HCT116 (cell line): ENCODE data around the gene SYNDIG1. TPM values are rescaled to one million over a fixed set of nuclear protein-coding genes. Genes with fewer than 3 reads are reported as not detected.

Source experiments
- ATAC-seq: fragments of 200-7000 bp; cut with Tn5 transposase; 2 replicates; pipeline ENCODE4 v1.9.1; 2020; ENCODE audit warnings: mild to moderate bottlenecking, moderate library complexity
- BruUV-seq: library from RNA; stranded (reverse); fragments of 400-500 nt; replicated peaks from 2 replicates; lab custom pipeline; 2021; lab: Mats Ljungman, UMichigan
- CTCF ChIA-PET: fragments of 300-600 bp; sonication (Branson Sonifier 250); formaldehyde crosslinking; loops from one replicate; lab custom pipeline; 2021; ENCODE audit warnings: antibody characterized with exemption; lab: Charles Lee
- POLR2A ChIA-PET: fragments of 300-600, 350-600 bp; sonication (Branson Sonifier 250); formaldehyde crosslinking; loops from one replicate; lab custom pipeline; 2021; ENCODE audit warnings: antibody characterized with exemption; lab: Charles Lee
- RAD21 ChIA-PET, 2 experiments: fragments of 300-600 bp; sonication (Branson Sonifier 250); formaldehyde crosslinking; loops; one replicate each; lab custom pipeline; 2023; ENCODE audit warnings: low total read pairs in 2 of 2; ENCODE audit not compliant: uncharacterized antibody in 2 of 2, unreplicated experiment in 2 of 2, low non-redundant PET in 1 of 2; lab: Charles Lee
- DNase-seq: peaks from one replicate; pipeline ENCODE4 v3.0.0-alpha.2; 2010; ENCODE audit warnings: low read depth, low spot score
- H2AFZ ChIP-seq: fragments of 200-600 bp; shearing (Covaris generic), sonication (generic); 2 replicates; pipeline ENCODE4 v1.6.1; 2017; ENCODE audit warnings: low read depth, mixed run types, mixed read lengths, antibody characterized with exemption, low read length; ENCODE audit not compliant: poor library complexity, severe bottlenecking
- H3K27ac ChIP-seq: 2 replicates; pipeline ENCODE4 v1.5.1; 2012; ENCODE audit warnings: low read depth, low read length
- H3K27me3 ChIP-seq: fragments of 200-600 bp; sonication (generic); 2 replicates; pipeline ENCODE4 v1.6.1; 2016; ENCODE audit warnings: mixed run types, low read length, mixed read lengths; ENCODE audit not compliant: insufficient read depth
- H3K36me3 ChIP-seq, 2 experiments: fragments of 200-500 bp in 1 of 2; fragments of 200-600 bp in 1 of 2; sonication (Bioruptor generic) in 1 of 2; sonication (generic) in 1 of 2; 2 replicates each; pipeline versions ENCODE4 v1.5.1 to v1.6.1; 2014 to 2016; ENCODE audit warnings: low read length in 2 of 2, inconsistent platforms in 1 of 2, mixed read lengths in 1 of 2, mixed run types in 1 of 2; ENCODE audit not compliant: insufficient read depth in 2 of 2, control insufficient read depth in 1 of 2
- H3K4me1 ChIP-seq, 2 experiments: fragments of 200-600 bp in 1 of 2; sonication (generic) in 1 of 2; 2 replicates each; pipeline versions ENCODE4 v1.5.1 to v1.6.1; 2012 to 2017; ENCODE audit warnings: low read length in 2 of 2, inconsistent platforms in 1 of 2, mild to moderate bottlenecking in 1 of 2, mixed read lengths in 1 of 2, mixed run types in 1 of 2, moderate library complexity in 1 of 2; ENCODE audit not compliant: insufficient read depth in 2 of 2, control insufficient read depth in 1 of 2
- H3K4me2 ChIP-seq: fragments of 200-600 bp; sonication (generic); 2 replicates; pipeline ENCODE4 v1.6.1; 2017; ENCODE audit warnings: mixed run types, low read length, mixed read lengths
- H3K4me3 ChIP-seq, 2 experiments: fragments of 200-600 bp in 1 of 2; sonication (generic) in 1 of 2; replicated peaks in 1 of 2; 2 replicates each; pipeline ENCODE4 v1.5.1; 2011 to 2016; ENCODE audit warnings: low read length in 2 of 2, control low read depth in 1 of 2, low read depth in 1 of 2, mild to moderate bottlenecking in 1 of 2, mixed read lengths in 1 of 2, mixed run types in 1 of 2
- H3K79me2 ChIP-seq: fragments of 200-600 bp; sonication (generic); 2 replicates; pipeline ENCODE4 v1.6.1; 2017; ENCODE audit warnings: mild to moderate bottlenecking, mixed run types, low read length, moderate library complexity, mixed read lengths; ENCODE audit not compliant: insufficient read depth
- H3K9ac ChIP-seq: fragments of 200-600 bp; sonication (generic); 2 replicates; pipeline ENCODE4 v1.6.1; 2016; ENCODE audit warnings: low read length, mixed read lengths
- H3K9me2 ChIP-seq: fragments of 200-600 bp; sonication (generic), shearing (Covaris generic); 2 replicates; pipeline ENCODE4 v1.6.1; 2017; ENCODE audit warnings: mixed run types, mild to moderate bottlenecking, moderate library complexity; ENCODE audit not compliant: insufficient read depth
- H3K9me3 ChIP-seq, 2 experiments: fragments of 200-500 bp in 1 of 2; fragments of 200-600 bp in 1 of 2; sonication (Bioruptor generic) in 1 of 2; sonication (generic) in 1 of 2; 2 replicates each; pipeline ENCODE4 v1.6.1; 2014 to 2017; ENCODE audit warnings: low read length in 2 of 2, mixed read lengths in 2 of 2, inconsistent platforms in 1 of 2, low read depth in 1 of 2, mild to moderate bottlenecking in 1 of 2, mixed run types in 1 of 2, moderate library complexity in 1 of 2; ENCODE audit not compliant: control insufficient read depth in 1 of 2, insufficient read depth in 1 of 2
- H4K20me1 ChIP-seq: fragments of 200-600 bp; sonication (generic), shearing (Covaris generic); 2 replicates; pipeline ENCODE4 v1.6.1; 2017; ENCODE audit warnings: mixed run types, mild to moderate bottlenecking, moderate library complexity; ENCODE audit not compliant: insufficient read depth
- CEBPB ChIP-seq: IDR thresholded peaks from 2 replicates; pipeline ENCODE4 v1.6.1; 2012; ENCODE audit warnings: low read depth
- SP1 ChIP-seq: IDR thresholded peaks from 2 replicates; pipeline ENCODE4 v1.6.1; 2012; ENCODE audit warnings: low read depth
- SRF ChIP-seq: IDR thresholded peaks from 2 replicates; pipeline ENCODE4 v1.6.1; 2012; ENCODE audit warnings: low read depth
- ZFX ChIP-seq: fragments of 450-650 bp; IDR thresholded peaks from 2 replicates; pipeline ENCODE4 v1.6.1; 2017
- ZNF274 ChIP-seq: fragments of 200-500 bp; sonication (Bioruptor generic); IDR thresholded peaks from 2 replicates; pipeline ENCODE4 v1.6.1; 2014; ENCODE audit warnings: mild to moderate bottlenecking, low read depth, low read length, inconsistent platforms
- intact Hi-C: fragments of 100-400 bp; cut with micrococcal nuclease; formaldehyde crosslinking; loops from 2 replicates; pipeline ENCODE4 v1.10.0; 2022
- total RNA-seq: library from RNA; stranded (reverse); gene quantifications from one replicate; pipeline ENCODE4 v1.2.1, GENCODE V29; 2021; ENCODE audit not compliant: unreplicated experiment
- TF ChIP-seq, protein P1 (sequence below): IDR thresholded peaks from 2 replicates; pipeline ENCODE4 v1.6.1; 2012; ENCODE audit warnings: low read depth
- TF ChIP-seq, protein P2 (sequence below): IDR thresholded peaks from 2 replicates; pipeline ENCODE4 v1.6.1; 2012

SYNDIG1 gene
- total RNA-seq, 1 experiment from 2014 or later, result not detected

DNA sequence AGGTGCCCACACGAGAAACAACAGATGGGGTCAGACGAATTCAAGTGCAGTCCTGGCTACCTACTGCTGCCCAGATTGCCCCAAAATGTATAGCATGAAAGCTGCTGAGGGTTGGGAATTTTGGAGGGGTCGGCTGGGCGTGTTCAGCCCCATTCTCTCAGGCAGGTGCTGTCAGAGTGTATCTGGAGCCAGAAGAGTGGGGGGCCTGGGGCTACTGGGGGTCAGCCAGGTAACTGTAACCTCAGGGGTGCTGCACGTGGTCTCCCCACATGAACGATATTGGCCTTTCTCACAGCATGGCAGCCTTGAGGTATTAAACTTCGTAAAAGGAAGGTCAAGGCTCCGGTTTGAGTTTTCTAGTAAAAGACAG, 14.6 kb downstream of the SYNDIG1 start (continued):
- TF ChIP-seq, protein P1, sequence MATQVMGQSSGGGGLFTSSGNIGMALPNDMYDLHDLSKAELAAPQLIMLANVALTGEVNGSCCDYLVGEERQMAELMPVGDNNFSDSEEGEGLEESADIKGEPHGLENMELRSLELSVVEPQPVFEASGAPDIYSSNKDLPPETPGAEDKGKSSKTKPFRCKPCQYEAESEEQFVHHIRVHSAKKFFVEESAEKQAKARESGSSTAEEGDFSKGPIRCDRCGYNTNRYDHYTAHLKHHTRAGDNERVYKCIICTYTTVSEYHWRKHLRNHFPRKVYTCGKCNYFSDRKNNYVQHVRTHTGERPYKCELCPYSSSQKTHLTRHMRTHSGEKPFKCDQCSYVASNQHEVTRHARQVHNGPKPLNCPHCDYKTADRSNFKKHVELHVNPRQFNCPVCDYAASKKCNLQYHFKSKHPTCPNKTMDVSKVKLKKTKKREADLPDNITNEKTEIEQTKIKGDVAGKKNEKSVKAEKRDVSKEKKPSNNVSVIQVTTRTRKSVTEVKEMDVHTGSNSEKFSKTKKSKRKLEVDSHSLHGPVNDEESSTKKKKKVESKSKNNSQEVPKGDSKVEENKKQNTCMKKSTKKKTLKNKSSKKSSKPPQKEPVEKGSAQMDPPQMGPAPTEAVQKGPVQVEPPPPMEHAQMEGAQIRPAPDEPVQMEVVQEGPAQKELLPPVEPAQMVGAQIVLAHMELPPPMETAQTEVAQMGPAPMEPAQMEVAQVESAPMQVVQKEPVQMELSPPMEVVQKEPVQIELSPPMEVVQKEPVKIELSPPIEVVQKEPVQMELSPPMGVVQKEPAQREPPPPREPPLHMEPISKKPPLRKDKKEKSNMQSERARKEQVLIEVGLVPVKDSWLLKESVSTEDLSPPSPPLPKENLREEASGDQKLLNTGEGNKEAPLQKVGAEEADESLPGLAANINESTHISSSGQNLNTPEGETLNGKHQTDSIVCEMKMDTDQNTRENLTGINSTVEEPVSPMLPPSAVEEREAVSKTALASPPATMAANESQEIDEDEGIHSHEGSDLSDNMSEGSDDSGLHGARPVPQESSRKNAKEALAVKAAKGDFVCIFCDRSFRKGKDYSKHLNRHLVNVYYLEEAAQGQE, result no peak
- no peak for TF ChIP-seq SRF

DNA sequence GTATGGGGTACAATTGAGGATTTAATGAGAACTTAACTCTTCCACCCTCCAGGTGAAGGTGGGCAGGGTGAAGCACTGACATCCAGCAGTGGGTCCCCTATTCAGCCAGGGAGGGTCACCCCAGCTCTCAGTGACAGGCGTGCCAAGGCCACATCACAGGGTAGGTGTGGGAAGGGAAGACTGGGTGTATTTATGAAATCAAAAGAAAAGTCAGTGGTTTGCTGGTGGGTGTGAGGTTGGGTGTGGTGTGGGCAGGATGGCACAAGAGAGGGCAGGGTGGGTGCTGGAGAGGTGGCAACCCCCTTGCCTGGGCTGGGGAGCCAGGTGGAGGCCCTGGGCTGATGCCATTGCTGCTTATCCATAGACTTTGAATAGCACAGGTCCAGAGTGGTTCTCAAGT, 16.6 kb downstream of the SYNDIG1 start:
- ChIA-PET CTCF (no interaction called here), RAD21 (no interaction called here), POLR2A (no interaction called here)
- BruUV-seq, result no TSS peak
- Histone ChIP-seq H3K9ac (no peak overlapping the region), H3K79me2 (no peaks in the 10 kb centered on the region), H3K27me3 (no peaks in the 10 kb centered on the region), H3K36me3 (no peaks in the 10 kb centered on the region), H3K9me3 (no peaks in the 10 kb centered on the region), H3K4me3 (no peak overlapping the region), H3K9me2 (no peaks in the 10 kb centered on the region), H2AFZ (no peak overlapping the region), H3K4me2 (no peak overlapping the region), H3K27ac (no peak overlapping the region), H4K20me1 (no peaks in the 10 kb centered on the region), H3K4me1 (no peaks in the 10 kb centered on the region)
- TF ChIP-seq ZNF274, result no peak
- TF ChIP-seq, protein P2, sequence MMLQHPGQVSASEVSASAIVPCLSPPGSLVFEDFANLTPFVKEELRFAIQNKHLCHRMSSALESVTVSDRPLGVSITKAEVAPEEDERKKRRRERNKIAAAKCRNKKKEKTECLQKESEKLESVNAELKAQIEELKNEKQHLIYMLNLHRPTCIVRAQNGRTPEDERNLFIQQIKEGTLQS, result no peak
- no peak for TF ChIP-seq ZFX
- TF ChIP-seq, protein P1, result no peak
- no peak for TF ChIP-seq SP1
- TF ChIP-seq CEBPB, result no peak
- DNase-seq (no peak), ATAC-seq (no peak)
- intact Hi-C loops, result no loop called here
